Testis (tissue), 2 donors: ENCODE results near the gene FIBCD1.

Experiments used
- CTCF ChIP-seq, 3 experiments: fragments of 450-650 bp in 2 of 3; fragments of 200-600 bp in 1 of 3; sonication (generic) in 1 of 3; IDR thresholded peaks; one replicate each; pipeline ENCODE4 v1.5.1; 2016 to 2019; ENCODE audit warnings: antibody characterized with exemption in 3 of 3, mild to moderate bottlenecking in 2 of 3, moderate library complexity in 1 of 3
- POLR2A ChIP-seq: fragments of 450-650 bp; IDR thresholded peaks from one replicate; pipeline ENCODE4 v1.6.1; 2017; ENCODE audit warnings: antibody characterized with exemption, mild to moderate bottlenecking, moderate library complexity

DNA sequence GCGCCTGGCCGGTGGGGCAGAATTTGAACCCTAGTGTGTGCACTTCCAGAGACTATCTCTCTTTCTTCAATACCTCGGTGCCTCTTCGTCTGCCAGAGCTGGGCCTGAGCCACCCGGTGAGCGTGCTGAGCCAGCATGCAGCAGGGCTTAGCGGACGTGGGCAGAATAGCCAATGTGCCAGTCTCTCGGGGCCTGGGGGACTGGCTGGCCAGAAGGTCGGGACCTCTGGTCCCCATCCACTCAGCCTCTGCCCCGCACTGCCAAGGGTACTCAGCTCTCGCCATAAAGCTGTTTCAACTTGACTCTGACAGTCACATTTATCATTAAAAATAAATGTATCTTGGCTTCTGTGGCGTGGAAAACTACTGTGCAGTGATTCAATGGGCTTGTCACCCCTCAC is 4.2 kb upstream of the FIBCD1 start:
- TF ChIP-seq CTCF (IDR thresholded peaks at IDR 0.05) (no peak), POLR2A (no peak)
